Endothelial cell of hepatic sinusoid (primary cell): ENCODE data around the gene TMEM138.
"Not testable (repeated sequence)": the region's sequence is repeated elsewhere in the genome, so short reads cannot be mapped to it uniquely, and the experiment has no call there.

Experiments used
- in situ Hi-C: cut with HindIII; loops from 2 replicates; pipeline ENCODE4 v1.10.0; 2017; ENCODE audit warnings: low sequenced_read_pairs

The TMEM138 gene

DNA sequence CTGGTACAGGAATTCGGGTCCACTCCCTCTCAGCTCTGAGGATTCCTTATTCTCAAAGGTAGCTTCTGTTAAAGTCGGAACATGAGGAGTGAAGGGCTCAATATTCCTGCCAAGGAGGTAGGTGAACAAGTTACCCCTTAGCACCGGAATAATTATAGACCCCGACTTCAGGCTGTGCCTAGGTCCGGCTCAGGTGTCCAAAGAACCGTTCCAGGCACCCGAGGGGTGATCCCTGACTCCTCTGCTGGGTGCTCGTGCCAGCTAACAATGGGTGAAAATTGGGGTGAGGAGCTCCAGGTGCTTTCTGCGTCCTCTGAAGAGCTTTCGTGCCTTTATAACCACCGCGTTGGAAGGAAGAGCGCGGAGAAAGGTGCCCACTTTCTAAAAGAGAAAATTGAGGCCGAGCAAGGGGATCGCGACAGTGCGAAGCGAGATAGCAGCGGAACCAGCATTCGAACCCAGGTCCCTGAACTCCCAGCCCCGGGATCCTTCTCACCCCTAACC lies 885 bp upstream of the TMEM138 start:
- in situ Hi-C loops: no loop called here

DNA sequence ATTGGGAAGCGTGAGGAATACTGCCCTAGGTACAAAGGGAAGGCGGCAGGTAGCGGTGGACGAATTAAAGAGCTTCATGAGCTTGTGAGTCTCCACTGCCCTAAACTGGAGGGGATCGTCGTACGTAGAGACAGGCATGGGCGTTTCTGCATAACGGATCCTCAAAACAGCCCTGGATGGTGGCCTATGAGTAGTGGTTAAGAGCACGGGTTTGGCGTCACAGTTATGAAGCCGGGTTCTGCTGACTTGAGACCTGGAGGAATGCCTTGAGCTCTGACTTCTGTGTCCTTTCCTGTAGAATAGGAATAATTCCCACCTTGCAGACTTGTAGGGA lies 335 bp downstream of the TMEM138 start:
- in situ Hi-C loops: no loop called here

DNA sequence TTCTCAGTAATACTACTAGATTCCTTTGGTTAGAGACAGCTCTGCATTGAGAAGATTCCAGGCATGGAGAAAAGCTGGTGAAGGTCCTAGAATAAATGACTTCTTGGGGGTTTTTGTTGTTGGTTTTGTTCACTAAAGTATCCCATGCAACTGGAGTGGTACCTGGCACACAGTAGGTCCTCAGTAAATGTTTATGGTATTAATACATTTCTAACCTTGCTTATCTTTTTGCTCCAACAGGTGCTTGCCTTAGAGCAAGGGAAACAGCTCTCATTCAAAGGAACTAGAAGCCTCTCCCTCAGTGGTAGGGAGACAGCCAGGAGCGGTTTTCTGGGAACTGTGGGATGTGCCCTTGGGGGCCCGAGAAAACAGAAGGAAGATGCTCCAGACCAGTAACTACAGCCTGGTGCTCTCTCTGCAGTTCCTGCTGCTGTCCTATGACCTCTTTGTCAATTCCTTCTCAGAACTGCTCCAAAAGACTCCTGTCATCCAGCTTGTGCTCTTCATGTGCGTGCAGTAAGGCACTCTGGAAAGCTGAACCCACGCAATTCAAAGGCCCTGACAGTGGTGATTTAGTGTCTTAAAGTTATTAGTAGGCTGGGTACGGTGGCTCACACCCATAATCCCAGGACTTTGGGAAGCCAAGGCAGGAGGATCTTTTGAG lies 2.0 kb downstream of the TMEM138 start:
- in situ Hi-C loops: no loop called here

DNA sequence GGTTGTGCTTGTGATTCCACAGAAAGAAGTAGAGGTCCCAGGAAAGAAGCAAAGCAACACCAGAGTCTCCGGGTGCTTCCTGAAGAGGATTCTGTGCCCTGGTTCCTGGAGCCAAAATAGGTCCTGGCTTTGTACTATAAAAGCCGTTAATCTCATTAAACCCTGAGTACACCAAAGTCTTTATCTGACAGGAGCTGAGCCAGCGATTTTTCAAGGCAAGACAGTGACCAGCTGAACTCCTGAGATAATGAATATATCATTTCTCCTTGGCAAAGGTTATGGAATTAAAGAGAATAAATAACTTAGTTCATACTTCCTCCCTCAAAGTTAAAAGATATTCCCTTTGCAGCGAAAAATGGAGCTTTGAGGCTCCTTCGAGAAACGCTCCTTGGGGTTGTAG lies 5.2 kb downstream of the TMEM138 start:
- in situ Hi-C loops: no loop called here

DNA sequence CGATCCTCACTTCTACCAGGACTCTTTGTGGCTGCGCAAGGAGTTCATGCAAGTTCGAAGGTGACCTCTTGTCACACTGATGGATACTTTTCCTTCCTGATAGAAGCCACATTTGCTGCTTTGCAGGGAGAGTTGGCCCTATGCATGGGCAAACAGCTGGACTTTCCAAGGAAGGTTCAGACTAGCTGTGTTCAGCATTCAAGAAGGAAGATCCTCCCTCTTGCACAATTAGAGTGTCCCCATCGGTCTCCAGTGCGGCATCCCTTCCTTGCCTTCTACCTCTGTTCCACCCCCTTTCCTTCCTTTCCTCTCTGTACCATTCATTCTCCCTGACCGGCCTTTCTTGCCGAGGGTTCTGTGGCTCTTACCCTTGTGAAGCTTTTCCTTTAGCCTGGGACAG lies 6.5 kb downstream of the TMEM138 start:
- in situ Hi-C loops: no loop called here

DNA sequence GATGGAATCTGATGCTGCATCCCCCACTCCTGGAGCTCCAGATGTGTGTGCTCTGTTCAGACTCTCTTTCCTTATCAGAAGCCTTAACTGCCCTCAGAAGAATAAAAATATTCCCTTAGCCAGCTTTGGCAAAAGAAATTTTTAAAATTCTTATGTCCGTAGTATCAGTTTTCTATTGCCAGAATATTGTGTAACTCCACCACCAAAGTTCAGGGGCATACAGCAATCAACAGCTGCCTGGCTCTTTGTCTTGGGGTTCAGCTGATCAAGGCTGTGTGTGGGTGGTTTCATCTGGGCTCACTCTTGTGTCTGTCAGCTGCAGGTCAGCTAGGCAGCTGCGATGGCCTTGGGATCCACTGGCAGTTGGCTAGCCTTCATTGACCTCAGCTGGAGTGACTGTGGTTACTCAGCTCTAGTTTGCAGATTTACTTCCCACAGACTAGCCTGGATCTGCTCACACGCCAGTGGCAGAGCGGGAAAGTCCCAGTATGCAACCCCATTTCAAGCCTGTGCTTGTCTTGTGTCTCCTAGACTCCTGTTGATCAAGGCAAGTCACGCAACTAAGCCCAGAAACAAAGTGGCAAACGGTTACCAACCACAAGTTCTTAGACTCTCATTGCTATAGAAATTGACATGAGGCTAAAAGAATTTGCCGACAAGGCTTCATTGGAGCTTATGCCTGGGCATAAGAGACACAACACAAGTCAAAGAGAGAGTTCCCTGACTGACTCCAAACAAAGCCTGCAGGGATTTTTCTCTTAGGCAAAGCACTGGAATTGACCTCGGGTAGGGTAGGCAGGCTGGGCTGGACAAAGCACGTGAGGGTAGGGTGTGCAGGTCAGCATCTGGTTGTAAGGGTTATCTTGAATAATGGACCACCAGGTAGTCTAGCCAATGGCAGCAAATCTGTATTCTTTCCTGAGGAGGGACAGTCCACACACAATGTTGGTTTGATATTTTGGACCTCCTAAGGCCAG lies 7.5 kb downstream of the TMEM138 start:
- in situ Hi-C loops: no loop called here

DNA sequence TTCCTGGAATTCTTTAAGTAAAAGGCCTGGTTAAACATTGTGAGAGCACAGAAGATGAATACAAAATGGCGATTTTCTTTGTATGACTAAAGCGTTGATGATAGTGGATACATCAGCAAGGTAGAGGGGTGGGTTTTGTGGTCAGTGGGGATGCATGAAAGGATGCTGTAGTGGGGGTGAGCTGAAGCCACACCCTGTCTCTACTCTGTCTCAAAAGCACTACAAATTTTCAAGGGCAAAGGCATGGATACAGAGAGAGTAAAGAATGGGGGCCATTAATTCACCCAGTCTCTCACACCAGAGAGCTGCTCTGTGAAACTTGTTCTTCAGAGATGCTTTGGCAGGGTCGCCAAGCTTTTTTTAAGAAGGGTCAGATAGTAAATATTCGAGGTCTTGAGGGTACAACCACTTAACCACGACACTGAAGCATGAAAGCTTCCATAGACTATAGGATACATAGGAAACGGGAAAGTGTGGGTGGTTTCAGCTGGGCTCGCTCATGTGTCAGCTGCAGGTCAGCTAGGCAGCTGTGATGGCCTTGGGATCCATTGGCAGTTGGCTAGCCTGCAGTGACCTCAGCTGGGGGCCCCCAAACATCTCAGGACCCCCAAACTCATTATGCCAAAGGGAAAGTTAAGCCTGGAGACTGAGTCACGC lies 8.3 kb downstream of the TMEM138 start:
- in situ Hi-C loops: no loop called here

DNA sequence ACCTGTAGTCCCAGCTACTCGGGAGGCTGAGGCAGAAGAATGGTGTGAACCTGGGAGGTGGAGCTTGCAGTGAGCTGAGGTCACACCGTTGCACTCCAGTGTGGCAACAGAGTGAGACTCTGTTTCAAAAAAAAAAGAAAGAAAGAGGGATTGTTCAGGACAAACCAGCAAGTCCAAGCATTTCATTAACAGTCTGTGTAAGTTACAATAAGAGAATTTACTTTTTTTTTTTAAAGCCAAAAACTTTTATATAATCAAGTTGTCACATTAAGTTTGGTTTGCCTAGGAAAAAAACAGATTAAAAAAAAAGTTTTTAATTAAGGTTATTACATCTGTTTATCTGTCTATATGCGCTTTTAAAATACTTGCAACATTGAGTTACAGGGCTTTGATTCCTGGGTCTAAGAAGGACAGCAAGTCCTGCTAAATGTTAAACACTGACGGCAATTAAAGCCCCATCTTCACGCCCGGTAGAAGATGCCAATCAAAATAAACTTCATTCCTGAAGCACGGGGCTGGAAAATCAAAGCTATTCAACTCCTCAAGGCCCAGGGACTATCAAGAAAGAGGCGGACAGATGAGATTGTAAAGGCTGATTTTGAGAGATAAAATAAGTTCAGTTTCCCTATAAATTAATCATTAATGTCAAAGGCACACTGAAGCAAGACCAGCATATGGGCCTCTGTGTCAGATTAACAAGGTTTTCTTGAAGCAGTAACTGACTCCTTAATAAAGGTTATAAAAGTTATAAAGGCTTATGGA lies 10.7 kb downstream of the TMEM138 start:
- in situ Hi-C loops: no loop called here

DNA sequence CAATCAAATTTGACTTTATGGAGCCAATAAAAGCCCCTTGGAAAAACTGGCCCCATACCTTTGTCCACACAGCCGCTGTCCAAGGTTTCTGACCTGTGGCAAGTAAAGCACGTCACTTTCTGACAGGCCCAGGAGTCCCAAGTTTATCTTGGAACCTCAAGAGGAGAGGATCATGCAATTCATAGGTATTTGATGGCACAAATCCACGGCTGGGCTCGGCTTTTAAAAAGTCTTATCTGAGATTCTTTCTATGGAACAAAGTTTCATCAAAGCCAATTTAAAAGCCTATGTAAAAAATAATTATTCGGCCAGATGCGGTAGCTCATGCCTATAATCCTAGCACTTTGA lies 13.6 kb downstream of the TMEM138 start:
- in situ Hi-C loops: no loop called here

DNA sequence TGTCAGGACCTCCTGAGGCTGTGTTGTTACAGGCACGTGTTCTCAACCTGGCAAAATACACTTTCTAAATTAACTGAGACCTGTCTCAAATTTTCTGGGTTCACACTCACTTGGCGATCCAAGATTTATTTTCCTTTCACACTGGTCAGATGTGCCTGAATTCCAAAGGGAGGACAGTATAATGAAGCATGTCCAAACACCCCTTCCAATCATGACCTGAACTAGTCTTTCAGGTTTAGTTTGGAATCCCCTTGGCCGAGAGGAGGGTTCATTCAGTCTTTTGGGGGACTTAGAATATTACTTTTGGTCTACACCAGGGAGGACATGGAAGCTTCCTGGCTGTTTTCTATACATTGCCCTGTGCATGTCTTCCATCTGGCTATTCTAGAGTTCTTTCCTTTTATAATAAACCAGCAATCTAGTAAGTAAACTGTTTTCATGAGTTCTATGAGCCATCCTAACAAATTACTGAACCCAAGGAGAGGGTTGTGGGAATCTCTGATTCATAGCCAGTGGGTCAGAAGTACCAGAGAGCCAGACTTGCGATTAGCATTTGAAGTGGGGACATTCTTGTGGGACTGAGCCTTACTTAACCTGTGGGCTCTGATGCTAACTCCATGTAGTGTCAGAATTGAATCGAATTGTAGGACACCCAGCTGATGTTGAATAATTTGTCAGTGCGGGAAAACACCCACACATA lies 15.4 kb downstream of the TMEM138 start:
- in situ Hi-C loops: no loop called here

DNA sequence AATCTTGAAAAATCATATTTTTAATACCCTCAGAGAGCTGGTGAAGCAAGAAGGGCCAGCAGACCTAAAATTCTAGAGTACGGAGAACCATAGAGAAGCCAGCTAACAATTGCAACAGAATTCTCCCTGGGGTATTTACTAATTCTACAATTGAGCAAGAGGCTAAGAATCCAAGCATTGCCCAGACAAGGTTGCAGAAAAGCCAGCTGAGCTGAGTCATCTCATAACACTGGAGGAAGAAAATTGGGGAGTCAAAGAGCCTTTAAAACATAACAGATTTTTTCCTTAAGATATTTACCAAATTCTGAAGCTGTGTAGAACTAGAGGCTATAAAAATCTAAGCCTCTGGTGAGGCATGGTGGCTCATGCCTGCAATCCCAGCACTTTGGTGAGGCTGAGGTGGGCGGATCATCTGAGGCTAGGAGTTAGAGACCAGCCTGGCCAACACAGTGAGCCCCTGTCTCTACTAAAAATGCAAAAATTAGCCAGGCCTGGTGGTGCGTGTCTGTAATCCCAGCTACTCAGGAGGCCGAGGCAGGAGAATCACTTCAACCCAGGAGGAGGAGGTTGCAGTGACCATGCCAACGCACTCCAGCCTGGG lies 16.6 kb downstream of the TMEM138 start:
- in situ Hi-C loops: no loop called here

DNA sequence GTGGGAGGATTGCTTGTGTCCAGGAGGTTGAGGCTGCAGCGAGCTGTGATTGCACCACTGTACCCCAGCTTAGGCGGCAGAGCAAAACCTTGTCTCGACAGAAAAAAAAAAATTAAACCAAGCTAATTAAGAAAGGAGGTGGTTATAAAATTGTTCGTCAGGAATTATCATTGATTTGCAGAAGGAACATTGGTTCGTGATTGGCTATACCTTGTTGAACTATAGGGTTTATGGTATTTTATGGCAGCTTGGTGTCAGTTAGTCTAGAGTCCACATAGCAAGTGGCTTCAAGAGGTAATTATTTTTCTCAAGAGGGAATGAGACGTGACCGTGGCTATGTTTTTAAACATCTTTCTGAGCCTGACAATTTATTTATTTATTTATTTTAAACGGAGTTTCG lies 18.7 kb downstream of the TMEM138 start:
- in situ Hi-C loops: no loop called here

DNA sequence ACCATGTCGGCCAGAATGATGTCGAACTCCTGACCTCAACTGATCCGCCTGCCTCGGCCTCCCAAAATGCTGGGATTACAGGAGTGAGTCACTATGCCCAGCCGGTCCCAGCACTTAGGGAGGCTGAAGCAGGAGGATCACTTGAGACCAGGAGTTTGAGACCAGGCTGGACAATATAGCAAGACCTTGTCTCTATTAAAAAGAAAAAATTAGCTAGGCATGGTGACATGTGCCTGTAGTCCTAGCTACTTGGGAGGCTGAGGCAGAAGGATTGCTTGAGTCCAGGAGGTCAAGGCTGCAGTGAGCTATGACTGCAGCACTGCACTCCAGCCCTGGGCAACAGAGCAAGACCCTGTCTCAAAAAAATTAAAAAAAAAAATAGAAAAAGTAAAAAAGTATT lies 21.7 kb downstream of the TMEM138 start:
- in situ Hi-C loops: not testable (repeated sequence)

DNA sequence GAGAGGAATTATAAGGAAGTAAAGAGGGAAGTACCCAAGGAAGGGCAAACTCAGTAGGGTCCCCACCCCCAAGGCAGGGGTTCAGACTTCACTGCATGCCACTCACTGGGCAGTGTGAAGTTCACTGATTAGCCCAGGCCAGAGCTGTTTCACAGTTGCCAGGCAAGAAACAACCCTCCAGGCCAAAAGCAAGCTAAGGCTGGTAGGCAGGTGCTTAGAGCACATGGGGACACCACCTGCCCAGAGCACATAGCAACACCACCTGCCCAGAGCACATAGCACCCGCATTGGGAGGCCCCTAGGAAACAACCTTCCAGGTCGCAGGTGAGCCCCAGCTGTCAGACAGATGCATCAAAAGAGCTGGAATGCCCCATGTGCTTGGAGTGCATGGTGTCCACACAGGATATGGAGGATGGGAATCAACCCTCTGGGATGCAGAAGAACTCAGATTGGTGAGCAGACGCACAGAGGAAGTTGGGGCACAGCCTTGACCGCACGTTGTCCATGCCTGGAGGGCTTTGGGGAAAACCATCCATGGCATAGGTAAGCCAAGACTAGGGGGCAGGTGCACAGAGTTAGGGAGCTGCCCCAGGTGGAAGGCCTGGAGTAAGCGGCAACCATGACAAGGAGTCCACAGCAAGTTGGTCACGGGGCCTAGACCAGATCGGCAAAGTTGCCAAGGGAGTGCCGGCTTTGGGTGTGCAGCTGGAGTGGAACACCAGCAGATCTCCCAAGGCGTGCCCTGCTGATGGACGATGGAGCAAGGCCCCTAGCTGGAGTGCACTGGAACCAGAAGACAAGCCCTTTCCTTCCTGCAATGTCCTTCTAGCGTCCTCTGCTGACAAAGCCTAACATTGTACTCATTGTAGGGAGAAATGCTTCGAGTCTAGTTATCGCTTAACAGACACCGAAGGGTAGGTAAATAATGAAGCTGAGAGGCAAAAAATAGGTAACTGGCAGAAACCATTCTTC lies 22.4 kb downstream of the TMEM138 start:
- in situ Hi-C loops: no loop called here

DNA sequence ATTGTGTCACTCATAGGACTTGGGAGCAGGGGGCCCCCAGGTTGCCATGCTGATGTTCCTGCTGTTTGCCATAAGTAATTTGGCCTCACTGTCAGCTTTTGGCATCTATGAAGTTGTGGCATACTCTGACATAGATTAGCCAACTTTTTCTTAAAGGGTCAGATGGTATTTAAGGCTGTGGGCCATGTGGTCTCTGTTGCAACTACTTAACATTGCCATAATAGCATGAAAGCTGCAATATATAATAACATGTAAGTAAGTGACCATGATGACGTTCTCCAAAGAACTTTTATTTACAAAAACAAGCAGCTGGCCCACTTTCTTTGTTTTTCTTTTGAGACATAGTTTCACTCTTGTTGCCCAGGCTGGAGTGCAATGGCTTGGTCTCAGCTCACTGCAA lies 28.0 kb downstream of the TMEM138 start:
- in situ Hi-C loops: no loop called here

DNA sequence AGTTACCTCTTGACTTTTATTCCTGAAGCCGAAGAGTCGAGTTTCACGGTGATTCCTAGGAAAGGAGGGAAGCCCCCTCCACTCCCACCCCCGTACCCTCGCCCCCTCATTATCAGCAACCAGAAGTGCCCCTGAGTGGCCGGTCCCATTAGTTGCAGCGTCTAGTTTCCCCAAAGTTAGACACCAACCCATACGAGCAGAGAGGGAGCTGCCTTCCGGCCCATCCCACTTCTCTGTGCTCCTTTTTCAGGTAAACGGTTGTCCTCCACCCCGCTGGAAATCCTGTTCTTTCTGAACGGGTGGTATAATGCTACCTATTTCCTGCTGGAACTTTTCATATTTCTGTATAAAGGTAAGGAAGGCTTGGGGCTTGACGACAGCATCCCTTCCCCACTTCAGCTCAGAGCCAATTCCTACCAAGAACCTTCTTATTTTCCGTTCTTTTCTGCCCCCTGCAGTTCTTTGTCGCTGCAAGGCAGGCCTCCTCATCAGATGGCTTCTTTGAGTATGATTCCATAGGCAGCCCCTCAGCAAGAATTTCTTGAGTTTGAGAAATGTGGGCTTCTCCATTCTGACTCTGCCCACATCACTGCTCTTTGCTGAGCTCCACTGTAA lies 30.9 kb downstream of the TMEM138 start:
- in situ Hi-C loops: no loop called here

DNA sequence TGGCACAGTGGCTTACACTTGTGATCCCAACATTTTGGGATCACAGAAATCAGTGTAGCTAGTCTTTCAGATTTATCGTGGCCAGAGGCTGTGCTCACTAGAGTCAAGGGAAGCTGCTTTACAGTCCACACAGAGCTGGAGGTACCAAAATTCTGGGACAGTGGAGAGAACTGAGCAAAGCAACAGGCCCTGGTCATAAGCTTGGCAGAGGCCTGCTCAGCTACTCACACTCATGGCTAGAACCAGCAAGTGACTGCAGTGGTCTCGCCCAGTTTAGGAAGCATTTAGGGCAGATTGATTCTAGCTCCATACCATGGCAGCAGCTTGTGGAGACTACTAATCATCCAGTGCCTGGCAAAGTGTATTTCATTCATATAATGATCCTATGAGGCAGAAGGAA lies 39.0 kb downstream of the TMEM138 start:
- in situ Hi-C loops: loop anchor here (5.0 kb wide), 1 partner anchor 74 kb away; no protein-coding TSS in a partner anchor

DNA sequence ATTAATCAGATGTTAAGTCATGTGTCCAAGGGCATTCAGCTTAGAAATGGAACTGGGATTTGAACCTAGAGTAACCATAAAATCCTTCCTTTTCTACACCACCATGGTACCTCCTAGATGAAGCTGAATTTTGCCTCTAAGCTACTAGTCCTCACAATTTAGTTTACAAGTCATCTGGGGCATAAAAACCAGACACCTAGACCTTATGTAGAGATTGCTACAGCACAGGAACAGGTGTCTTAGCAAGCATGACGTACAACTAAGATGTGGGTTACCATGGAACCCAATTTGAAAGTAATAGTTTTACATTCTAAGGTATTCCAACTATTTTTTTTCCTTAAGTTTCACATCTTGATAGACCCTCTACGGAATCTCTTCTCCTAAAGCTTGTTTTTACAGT lies 39.4 kb downstream of the TMEM138 start:
- in situ Hi-C loops: loop anchor here (5.0 kb wide), 1 partner anchor 74 kb away; no protein-coding TSS in a partner anchor
